ENCODE measurements around the gene SNX25. TPM values are rescaled to one million over a fixed set of nuclear protein-coding genes. Genes with fewer than 3 reads are reported as not detected.
"Not testable (repeated sequence)": the region's sequence is repeated elsewhere in the genome, so short reads cannot be mapped to it uniquely, and the experiment has no call there.

Gene SNX25
- polyA plus RNA-seq, 1 donor, result 7.7 TPM

DNA sequence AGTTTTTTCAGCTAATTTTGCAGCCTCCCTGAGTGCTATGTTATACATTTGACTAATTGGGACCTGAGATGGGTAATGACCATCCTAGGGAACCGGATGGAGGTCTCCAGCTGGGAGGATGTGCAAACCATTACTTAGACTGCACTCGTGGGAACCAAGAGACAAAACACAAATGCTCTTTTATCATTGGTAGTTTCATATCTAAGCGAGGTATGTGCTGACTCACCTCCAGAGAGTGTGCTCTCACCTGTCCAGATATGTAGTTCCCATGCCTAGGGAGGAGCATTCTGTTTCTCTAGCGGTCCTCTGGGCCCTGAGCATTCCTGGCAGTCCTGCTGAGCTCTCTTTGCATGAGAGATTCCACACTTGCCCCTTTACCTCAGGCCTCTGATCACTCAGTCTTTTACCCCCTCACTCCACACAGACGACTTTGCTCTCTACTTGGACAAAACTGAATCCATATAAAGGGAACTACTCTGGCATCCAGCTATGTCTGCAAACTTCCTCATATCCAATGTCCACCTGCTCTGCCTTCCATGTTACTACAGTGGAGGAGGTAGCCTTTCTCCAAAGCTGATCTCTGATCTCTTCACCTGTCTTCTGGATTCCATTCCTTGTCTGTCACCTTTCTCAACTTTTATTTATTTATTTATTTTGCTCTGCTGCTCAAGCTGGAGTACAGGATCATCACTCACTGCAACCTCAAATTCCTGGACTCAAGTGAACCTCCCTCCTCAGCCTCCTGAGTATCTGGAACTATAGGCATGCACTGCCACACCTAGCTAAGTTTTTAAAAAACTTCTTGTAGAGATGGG is 97.9 kb downstream of the SNX25 start:
- DNase-seq, result no peak

DNA sequence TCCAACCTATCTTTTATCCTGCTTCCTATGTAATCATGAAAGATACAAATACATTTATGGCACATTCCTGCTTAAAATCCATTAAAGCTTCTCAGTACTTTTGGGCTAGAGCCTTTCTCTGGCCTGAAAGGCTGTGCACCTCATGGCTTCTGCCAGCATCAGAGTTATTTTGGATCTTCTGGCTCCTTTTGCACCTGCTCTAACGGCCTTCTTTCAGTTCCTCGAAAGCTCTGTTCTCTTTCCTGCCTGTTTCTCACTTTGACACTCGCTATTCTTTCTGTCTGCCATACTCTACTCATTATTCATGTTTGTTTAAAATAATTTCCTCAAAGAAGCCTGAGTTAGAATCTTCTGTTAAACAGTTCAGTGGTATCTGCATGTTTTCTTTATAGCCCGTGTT is 100.4 kb downstream of the SNX25 start:
- DNase-seq, result no peak

DNA sequence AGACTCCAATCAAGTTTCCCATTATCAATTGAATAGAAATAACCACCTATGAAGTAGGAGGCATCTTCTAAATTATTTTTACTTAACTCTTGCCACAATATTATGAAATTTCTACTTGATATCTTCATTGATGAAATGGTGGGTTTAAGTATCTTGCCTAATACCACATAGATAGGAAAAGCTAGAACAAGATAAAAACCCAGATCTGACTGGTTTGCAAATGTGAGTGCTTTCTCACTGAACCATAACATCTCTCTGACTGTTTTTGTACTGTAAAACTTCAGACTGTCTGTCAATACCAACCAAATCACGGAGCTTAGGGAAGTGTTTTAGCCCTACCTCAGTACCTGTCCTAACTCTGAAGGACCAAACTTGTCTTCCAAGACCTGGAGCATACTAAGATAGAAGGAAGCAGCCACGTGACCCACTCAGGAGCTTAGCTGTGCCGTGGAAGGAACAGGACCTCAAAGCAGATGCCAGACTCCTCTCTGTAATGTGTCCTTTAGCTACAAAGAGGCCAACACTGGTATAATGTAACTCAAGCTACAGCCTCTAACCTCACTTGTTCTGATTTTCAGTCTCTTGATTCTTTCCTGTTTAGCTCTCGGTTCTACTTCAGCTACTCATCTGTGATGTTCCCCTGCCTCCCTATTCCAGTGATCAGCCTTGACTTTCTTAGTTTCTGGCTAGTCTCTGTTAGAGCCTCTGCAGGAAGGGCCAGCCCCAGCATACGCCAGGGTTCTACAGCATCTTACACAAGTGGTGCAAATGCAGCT is 101.9 kb downstream of the SNX25 start:
- no peak for DNase-seq

DNA sequence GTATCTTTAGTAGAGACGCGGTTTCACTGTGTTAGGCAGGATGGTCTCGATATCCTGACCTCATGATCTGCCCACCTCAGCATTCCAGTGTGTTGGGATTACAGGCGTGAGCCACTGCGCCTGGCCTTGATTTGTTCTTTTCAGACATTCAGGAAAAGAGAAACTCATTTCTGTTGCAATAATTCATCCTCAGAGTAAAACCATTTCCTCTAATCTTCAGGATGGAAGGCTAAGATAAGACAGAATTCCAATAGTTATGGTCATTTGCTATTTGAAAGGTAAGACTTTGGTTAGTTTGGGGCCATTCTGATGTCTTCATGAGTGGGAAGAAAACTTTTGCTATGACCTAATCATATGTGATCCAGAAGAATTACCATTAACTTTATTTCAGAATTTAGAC is 103.3 kb downstream of the SNX25 start:
- DNase-seq, result no peak

DNA sequence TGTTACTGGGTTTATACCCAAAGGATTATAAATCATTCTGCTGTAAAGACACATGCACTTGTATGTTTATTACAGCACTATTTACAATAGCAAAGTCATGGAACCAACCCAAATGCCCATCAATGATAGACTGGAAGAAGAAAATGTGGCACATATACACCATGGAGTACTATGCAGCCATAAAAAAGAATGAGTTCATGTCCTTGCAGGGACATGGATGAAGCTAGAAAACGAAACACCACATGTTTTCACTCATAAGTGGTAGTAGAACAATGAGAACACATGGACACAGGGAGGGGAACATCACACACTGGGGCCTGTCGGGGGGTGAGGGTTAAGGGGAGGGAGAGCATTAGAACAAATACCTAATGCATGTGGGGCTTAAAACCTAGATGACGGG is 108.1 kb downstream of the SNX25 start:
- DNase-seq, result not testable (repeated sequence)

DNA sequence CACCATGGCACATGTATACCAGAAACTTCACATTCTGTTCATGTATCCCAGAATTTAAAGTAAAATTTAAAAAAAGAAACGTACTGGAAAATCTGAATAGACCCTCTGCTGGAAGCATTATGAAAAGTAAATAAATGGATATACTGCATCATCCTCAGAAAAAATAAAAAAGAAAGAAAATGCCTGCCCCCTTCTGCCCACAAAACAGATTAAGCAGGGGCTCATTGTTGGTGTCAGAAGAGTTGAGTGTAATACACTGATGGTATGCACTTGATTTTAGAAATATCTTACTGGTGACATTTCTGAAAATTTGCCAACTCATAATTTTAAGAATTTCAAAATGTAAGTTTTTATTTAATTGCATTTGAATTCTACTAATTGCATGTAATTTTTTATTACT is 108.5 kb downstream of the SNX25 start:
- no peak for DNase-seq

DNA sequence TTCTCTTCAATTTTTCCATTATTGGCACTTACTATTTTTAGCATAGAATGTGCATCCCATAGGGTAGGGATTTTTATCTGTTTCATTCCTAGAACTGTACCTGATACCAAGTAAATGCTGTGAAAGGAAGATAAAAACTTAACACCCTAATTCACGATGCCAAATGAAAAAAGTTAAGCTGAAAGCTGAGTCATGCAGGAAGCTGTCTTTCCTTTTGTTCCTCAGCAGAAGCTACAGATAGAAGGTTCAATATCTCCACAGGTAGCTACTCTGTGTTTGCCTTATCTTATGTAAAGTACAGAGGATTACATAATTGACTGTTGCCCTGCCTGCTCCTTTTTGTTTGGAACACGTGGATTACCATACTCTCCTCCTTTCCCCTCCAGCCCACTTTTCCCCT is 109.3 kb downstream of the SNX25 start:
- no peak for DNase-seq

DNA sequence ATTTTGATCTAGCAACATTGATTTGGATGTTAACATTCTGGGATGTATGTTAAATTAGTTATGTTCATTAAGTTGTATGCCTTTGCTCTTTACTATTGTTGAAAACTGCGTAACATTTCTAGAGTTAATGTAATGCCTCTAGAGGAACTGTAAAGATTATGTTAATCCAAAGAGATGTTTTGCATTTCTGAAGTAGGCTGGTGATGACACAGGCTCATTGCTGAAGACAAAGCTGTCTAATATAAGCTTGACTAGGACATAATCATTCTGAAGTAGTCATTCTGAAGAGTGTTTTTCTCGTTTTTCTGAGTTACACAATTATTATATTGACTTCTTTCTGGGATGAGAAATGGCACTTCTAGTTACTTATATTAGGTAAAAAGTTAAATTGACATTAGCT is 113.4 kb downstream of the SNX25 start:
- no peak for DNase-seq

DNA sequence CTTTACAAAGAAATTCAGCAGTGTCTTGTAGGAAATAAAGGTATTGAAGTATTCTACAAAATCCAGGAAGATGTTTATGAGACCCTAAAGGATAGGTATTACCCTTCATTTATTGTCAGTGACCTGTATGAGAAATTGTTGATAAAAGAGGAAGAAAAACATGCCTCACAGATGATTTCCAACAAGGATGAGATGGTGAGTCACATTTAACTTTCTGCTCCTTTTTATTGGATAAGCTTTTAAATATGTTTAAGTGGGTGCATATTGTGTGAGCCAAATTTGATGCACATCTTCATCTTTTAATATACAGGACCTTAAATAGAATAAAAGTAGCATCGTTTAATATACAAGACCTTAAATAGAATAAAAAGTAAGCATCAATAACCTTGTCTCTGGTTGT is 114.2 kb downstream of the SNX25 start:
- DNase-seq, result no peak

DNA sequence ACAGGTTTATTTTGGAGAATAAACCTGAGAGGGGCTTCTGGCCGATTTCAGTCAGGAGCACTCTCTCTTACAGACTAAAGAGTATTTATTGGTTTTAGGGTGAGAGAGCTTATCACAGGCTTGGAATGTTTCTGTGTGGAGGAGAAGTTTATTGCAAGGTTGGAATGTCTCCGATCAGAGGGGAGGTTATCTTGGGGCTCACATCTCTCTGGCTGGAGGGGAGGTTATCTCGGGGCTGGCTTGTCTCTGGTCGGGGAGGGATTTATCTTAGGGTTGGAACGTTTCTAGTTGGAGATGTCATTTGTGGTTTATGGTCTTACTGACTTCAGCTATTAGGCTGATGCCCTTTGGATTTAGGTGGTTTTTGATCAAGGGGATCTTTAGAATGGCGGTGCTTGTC is 115.0 kb downstream of the SNX25 start:
- not testable (repeated sequence) for DNase-seq

DNA sequence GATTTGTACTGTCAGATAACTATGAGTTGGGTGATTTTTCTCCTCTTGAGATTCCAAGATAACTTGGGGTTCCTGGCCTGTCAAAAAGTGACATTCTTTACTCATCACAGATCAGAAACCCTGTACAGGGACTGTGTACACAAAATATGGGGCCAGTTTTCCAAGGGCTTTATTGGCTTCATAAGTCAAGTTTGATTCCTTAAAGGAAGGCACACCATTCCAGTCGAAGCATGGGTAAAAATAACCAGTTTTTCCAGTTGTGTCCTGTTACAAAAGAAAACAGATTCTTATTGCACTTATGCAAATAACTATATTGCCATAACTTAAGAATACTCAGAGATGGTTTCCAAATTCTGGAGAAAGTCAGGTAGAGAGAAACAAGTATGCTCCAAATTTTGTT is 116.3 kb downstream of the SNX25 start:
- not testable (repeated sequence) for DNase-seq

DNA sequence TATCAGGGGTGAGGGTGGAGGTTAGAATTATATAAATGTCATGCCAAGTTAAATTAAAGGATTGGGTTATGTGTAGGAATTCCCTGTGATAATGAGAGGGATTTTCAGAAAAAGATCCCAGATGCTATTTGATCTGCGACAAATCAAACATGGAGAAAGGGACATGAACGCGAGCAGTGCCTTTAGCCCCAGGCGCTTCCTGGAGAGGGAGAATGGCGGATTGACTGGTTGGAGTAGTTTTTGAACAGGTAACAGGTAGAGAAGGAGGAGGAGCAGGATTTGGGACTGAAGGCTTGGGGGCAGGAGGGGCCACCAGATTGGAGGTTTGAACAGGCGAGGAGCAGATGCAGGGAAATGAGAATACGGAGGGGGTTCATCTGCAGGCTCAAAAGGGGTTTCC is 119.2 kb downstream of the SNX25 start:
- DNase-seq, result no peak

DNA sequence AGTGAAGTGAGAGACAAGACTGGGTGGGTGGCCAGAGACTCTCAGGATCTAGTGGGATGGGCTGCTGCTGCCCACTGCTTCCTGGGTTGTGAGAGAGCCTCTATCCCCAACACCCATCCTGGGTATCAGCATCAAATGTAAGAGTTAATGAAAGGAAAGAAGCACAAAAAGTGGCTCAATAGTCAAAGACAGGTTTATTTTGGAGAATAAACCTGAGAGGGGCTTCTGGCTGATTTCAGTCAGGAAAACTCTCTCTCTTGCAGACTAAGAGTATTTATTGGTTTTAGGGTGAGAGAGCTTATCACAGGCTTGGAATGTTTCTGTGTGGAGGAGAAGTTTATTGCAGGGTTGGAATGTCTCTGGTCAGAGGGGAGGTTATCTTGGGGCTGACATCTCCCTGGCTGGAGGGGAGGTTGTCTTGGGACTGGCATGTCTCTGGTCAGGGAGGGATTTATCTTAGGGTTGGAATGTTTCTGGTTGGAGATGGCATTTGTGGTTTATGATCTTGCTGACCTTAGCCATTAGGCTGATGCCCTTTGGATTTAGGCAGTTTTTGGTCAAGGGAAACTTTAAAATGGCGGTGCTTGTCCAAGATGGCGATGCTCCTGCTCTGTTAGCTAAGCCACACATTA is 120.6 kb downstream of the SNX25 start:
- not testable (repeated sequence) for DNase-seq

DNA sequence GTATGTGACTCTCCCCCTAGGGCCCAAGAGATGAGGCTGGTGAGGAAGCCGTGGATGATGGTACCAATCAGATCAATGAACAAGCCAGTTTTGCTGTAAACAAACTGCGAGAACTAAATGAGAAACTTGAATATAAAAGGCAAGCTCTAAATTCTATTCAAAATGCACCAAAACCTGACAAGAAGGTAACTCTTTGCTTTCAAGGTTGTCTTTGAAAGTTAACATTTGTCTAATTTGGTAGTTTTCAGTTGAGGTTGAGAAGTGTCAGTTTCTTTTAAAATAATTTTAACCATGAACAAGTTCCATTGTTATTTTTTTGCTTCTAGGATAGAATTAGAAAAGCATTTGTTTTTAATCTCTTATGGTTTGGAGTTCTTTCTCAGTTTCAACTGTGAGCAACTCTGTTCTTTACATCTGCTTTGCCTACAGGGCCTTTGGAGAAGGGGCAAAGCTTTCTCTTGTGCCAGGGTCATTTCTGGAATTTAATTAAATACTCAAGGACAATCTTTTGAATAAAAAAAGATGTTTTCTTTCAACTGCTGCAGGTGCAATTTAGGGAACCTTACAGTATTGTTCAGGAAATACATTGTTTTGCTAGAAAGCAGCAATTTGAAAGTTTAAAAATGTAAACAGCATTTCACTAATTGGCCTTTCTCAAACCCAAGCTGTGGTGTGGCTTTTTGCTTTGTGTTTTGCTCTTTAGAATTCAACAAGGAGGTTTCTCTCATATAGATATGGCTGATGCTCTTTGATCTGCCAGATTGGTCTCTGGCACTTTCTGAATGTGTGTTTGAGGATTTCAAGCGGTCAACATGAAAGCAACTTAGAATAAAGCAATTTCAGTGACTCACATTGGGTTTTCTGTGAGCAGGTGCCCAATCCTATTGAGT is 123.4 kb downstream of the SNX25 start:
- DNase-seq, result no peak

DNA sequence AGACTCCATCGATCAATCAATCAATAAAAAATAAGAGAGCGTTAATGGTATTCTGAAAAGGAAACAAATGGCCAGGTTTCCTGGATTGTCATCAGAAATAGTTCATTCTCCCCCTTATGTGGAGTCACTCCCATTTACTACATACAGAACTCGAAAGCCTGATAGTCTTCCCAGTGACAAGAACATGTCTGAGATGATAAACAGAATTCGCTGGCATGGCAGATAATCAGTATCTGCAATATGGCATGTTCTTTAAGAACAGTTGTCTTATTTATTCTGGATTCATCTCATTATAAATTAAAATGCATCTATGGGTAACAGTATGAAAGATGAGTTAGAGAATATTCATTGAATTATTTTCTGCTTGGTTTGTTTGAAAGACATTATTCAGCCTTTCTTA is 124.9 kb downstream of the SNX25 start:
- DNase-seq, result no peak

DNA sequence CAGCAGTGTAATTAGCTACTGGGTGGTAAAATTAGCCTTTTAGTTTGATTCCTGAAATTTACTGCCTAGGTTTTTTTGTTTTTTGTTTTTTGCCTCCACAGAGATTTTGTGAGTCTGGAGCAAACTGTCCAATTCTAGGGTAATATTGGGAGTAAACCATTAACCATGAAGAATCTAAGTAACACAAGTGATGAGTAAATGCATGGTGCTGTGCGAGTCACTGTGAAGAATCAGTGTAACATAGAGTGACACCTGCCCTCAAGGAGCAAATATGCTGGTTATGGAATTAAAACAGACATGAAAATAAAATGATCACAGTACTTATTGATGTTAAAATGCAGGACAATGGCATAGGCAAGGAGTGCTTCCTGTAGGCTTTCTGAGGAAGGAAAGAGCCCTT is 126.2 kb downstream of the SNX25 start:
- no peak for DNase-seq

DNA sequence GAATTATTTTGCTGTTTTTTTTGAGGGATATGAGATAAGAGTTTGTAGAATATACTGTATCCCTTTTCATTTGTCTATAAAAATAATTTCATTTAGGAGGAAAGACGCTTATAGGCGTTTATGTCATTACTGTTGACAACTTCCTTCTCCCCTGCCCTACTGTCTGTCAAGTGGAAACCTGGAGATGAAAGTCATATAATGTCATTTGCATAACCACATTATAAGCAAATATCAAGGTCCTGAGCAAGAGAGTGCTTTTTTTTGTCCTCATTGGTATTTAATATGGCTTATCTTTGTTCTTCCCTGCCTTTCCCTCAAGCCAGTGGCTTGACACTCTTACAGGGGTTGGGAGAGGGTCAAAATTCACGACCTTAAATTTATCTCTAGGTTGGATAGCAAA is 130.5 kb downstream of the SNX25 start:
- no peak for DNase-seq

DNA sequence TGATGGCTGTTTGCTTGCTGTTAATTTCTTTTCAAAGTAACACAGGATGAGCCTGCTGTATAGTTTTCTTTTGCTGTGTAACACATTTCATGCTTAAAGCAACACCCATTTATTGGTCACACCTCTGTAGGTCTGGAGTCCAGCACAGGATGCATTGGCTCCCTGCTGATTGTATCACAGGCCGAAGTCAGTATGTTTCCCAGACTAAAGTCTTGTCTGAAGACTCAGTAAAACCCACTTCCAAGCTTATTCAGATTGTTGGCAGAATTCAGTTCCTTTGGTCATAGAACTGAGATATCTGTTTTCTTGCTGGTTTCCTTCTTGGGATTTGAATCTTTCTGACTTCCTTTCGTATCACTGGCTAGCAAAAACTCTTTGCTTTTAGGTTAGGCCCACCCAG is 132.0 kb downstream of the SNX25 start:
- DNase-seq, result no peak

DNA sequence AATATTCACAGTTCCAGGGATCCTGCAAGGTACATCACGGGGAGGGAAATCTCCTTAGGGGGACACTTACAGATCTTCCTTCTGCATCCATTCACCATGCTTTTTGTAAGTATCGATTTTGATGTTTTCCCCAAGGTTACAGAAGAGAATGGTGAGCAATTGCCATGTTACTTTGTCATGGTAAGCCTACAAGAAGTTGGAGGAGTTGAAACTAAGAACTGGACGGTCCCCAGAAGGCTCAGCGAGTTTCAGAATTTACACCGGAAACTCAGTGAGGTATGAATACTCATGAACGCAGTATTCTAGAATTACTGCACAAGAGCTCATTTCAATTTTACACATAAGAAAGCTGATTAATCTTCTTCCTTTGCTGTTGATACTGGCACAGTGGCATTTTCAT is 132.4 kb downstream of the SNX25 start:
- no peak for DNase-seq

DNA sequence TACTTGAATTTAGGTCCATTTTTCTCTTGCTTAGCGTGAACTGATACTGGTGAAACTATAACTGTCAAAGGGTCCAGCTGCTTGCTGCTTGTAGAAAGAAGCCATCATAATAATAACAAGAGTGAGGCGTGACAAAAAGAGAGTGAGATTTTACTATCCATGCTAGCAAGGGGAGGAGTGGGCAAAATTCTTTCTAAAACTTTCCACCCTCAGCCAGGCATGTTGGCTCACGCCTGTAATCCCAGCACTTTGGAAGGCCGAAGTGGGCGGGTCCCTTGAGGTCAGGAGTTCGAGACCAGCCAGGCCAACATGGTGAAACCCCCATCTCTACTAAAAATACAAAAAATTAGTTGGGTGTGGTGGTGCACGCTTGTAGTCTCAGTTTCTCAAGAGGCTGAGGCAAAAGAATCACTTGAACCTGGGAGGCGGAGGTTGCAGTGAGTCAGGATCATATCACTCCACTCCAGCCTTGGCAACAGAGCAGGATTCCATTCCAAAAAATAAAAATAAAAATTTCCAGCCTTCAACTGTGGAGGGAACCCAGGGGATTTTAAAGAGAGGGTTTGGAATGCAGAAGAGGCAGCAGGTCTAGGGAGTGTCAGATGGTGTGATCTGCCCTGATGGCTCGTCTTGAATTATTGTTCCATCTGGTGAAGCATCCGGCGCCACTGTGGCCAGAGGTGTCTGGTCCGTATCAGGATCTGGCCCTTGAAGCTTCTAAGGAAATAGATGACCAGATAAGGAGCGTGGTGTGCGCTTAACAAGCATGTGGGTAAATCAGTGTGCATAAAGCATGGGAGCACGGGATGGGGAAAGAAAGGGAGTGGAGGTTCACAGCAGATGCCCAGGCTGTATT is 134.6 kb downstream of the SNX25 start:
- DNase-seq, result no peak

DNA sequence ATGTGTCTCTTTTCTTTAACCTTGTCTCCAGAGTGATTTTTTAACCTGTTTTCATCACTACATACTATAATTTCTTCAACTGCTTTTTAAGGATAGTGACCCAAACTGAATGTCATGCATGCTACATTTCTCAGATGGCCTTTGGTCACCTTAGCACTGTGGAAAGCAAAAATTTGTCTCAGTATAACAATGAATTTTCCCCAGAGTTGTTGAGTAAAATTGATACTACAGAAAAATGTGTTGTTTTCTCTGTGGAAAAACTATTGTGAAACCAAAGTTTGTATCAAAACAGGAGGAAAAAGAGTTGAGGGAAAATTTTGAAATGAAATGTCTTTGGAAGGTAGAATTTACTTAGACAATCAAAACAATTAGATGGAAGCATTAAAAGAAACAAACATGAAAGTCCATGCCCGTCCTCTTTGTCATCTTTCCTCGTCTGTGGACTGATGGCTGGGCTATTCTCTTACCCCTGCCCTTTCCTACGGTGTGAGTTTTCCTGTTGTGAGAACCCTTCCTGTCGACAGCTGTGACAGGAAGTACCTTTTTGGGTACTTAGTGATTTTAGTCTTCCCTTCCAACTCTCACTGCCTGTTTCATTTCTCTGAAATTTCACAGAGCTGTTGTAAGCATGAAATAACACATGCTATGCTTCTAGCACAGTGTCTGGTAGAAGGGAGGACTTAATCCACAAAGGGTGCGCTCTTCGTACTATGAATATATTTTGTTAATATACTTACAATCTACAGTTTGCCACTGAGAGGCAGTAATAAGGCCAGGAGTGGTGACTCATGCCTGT is 135.5 kb downstream of the SNX25 start:
- DNase-seq, result no peak

Data from hindlimb muscle (tissue), 1 donor.